GM23248 (cell line): Measurements from ENCODE around the gene HSD11B1L. TPM values are rescaled to one million over a fixed set of nuclear protein-coding genes. Genes with fewer than 3 reads are reported as not detected.

Experiments
- DNase-seq: peaks from one replicate; pipeline ENCODE4 v3.0.0-alpha.2; 2015
- H2AFZ ChIP-seq: fragments of 200-600 bp; sonication (generic); 2 replicates; pipeline ENCODE4 v1.6.1; 2016; ENCODE audit warnings: antibody characterized with exemption
- H3F3A ChIP-seq: fragments of 200-600 bp; sonication (generic); 2 replicates; pipeline ENCODE4 v1.6.1; 2016; ENCODE audit warnings: mild to moderate bottlenecking, antibody characterized with exemption, mixed run types; ENCODE audit not compliant: insufficient read depth
- H3K27ac ChIP-seq: fragments of 200-600 bp; sonication (generic); 2 replicates; pipeline ENCODE4 v1.5.1; 2016; ENCODE audit warnings: mild to moderate bottlenecking
- H3K27me3 ChIP-seq: fragments of 200-600 bp; sonication (generic); replicated peaks from 2 replicates; pipeline ENCODE4 v1.6.1; 2016; ENCODE audit warnings: mild to moderate bottlenecking; ENCODE audit not compliant: insufficient read depth
- H3K36me3 ChIP-seq: fragments of 200-600 bp; sonication (generic); 2 replicates; pipeline ENCODE4 v1.6.1; 2016; ENCODE audit warnings: low read depth, mild to moderate bottlenecking
- H3K4me1 ChIP-seq: fragments of 200-600 bp; sonication (generic); 2 replicates; pipeline ENCODE4 v1.6.1; 2016; ENCODE audit warnings: mild to moderate bottlenecking; ENCODE audit not compliant: insufficient read depth
- H3K4me2 ChIP-seq: fragments of 200-600 bp; sonication (generic); one replicate; pipeline ENCODE4 v1.6.1; 2016; ENCODE audit warnings: mild to moderate bottlenecking; ENCODE audit not compliant: unreplicated experiment
- H3K4me3 ChIP-seq: fragments of 200-600 bp; sonication (generic); 2 replicates; pipeline ENCODE4 v1.5.1; 2016; ENCODE audit warnings: mild to moderate bottlenecking
- H3K79me2 ChIP-seq: fragments of 200-600 bp; sonication (generic); 2 replicates; pipeline ENCODE4 v1.6.1; 2016; ENCODE audit warnings: mild to moderate bottlenecking; ENCODE audit not compliant: insufficient read depth
- H3K9ac ChIP-seq: fragments of 200-600 bp; sonication (generic); 2 replicates; pipeline ENCODE4 v1.6.1; 2016; ENCODE audit warnings: mild to moderate bottlenecking
- H3K9me2 ChIP-seq: fragments of 200-600 bp; sonication (generic); 2 replicates; pipeline ENCODE4 v1.6.1; 2016; ENCODE audit warnings: mixed run types, mild to moderate bottlenecking, moderate library complexity; ENCODE audit not compliant: insufficient read depth
- H3K9me3 ChIP-seq: fragments of 200-600 bp; sonication (generic); one replicate; pipeline ENCODE4 v1.6.1; 2017; ENCODE audit warnings: low read depth
- H4K20me1 ChIP-seq: fragments of 200-600 bp; sonication (generic); 2 replicates; pipeline ENCODE4 v1.6.0; 2016; ENCODE audit not compliant: insufficient read depth
- EZH2 ChIP-seq: fragments of 200-600 bp; sonication (generic); IDR thresholded peaks from 2 replicates; pipeline ENCODE4 v1.6.1; 2018; ENCODE audit warnings: antibody characterized with exemption, mild to moderate bottlenecking; ENCODE audit not compliant: insufficient read depth, poor library complexity, severe bottlenecking
- EZH2phosphoT487 ChIP-seq: fragments of 200-600 bp; sonication (generic); IDR thresholded peaks from 2 replicates; pipeline ENCODE4 v1.6.1; 2018; ENCODE audit warnings: antibody characterized with exemption, moderate library complexity, mild to moderate bottlenecking, low read depth; ENCODE audit not compliant: insufficient read depth
- WGBS, 2 experiments: methylation state at CpG; one replicate each; pipeline ENCODE4 v1.1.6; 2015 to 2017; ENCODE audit warnings: low lambda C conversion rate in 2 of 2, low coverage in 1 of 2; ENCODE audit errors: missing lambda C conversion rate in 2 of 2; 5-methylcytosine and 5-hydroxymethylcytosine counted together
- in situ Hi-C: fragments of 300-500 bp; cut with MboI; formaldehyde crosslinking; loops from 2 replicates; pipeline ENCODE4 v1.15.0; 2020
- polyA plus RNA-seq: library from polyadenylated mRNA; unstranded; fragments of >200 nt; fragmentation: Nextera tagmentation; extraction: Ambion mirVana; gene quantifications from 2 replicates; pipeline ENCODE4 v1.2.1, GENCODE V29; 2016
- total RNA-seq: library from RNA; depleted of rRNA; stranded (reverse); fragments of >200 nt; shearing (Covaris generic); gene quantifications from 2 replicates; pipeline ENCODE4 v1.2.3, GENCODE V29; 2014

Gene HSD11B1L
- total and polyA plus RNA-seq, 2 experiments from 2014 or later: 10.9 to 30.7 TPM

- no peaks in the 10 kb centered on the region for H3K79me2 ChIP-seq
- no peak for DNase-seq
- in situ Hi-C loops: no loop called here
- H3K27me3 ChIP-seq: no peaks in the 10 kb centered on the region
- H3K27ac ChIP-seq: no peak overlapping the region
- no peak overlapping the region for H3K4me2 ChIP-seq
- no peaks in the 10 kb centered on the region for H3K9me2 ChIP-seq
- no peak overlapping the region for H2AFZ ChIP-seq
- WGBS, 2 experiments: 91 to 92% methylated on average over 12 to 13 of the region's 13 CpGs
- H3K9ac ChIP-seq: no peak overlapping the region
- H3F3A ChIP-seq: 0 out of 2 replicates have a peak, but pooled peaks cover 7% of the 10 kb centered on the region
- H3K9me3 ChIP-seq: no peaks in the 10 kb centered on the region
- no peaks in the 10 kb centered on the region for H3K4me1 ChIP-seq
- H3K4me3 ChIP-seq: no peak overlapping the region
- TF ChIP-seq EZH2phosphoT487 (no peak), EZH2 (no peak)
- peaks cover 8% of the 10 kb centered on the region; the same call in 1 of the 2 replicates for H3K36me3 ChIP-seq
- H4K20me1 ChIP-seq: no peaks in the 10 kb centered on the region
Measured at GRCh38 chr19:5672708-5673459, 7.9 kb upstream of the HSD11B1L start.

- H3F3A ChIP-seq: 0 out of 2 replicates have a peak, but pooled peaks cover 7% of the 10 kb centered on the region
- H3K9me2 ChIP-seq: no peaks in the 10 kb centered on the region
- TF ChIP-seq EZH2 (no peak), EZH2phosphoT487 (no peak)
- peaks cover 4% of the 10 kb centered on the region; the same call in 1 of the 2 replicates for H3K36me3 ChIP-seq
- no peak for DNase-seq
- H3K9ac ChIP-seq: no peak overlapping the region
- H3K4me1 ChIP-seq: no peaks in the 10 kb centered on the region
- no peak overlapping the region for H2AFZ ChIP-seq
- no peaks in the 10 kb centered on the region for H3K27me3 ChIP-seq
- no peak overlapping the region for H3K4me2 ChIP-seq
- 100% methylated on average over 1 of the region's 1 CpG for WGBS, 2 experiments
- H4K20me1 ChIP-seq: no peaks in the 10 kb centered on the region
- no peak overlapping the region for H3K27ac ChIP-seq
- H3K4me3 ChIP-seq: no peak overlapping the region
- peaks cover under 1% of the 10 kb centered on the region for H3K79me2 ChIP-seq
- no peaks in the 10 kb centered on the region for H3K9me3 ChIP-seq
- in situ Hi-C loops: no loop called here
Measured at GRCh38 chr19:5673752-5674151, 7.1 kb upstream of the HSD11B1L start.

GRCh38 chr19:5674714-5675113 is 6.1 kb upstream of the HSD11B1L start:
- Histone ChIP-seq H3F3A (0 out of 2 replicates have a peak, but pooled peaks cover 7% of the 10 kb centered on the region), H3K9me3 (no peaks in the 10 kb centered on the region), H3K9ac (no peak overlapping the region), H3K9me2 (no peaks in the 10 kb centered on the region), H3K27me3 (no peaks in the 10 kb centered on the region), H3K36me3 (no peaks in the 10 kb centered on the region), H4K20me1 (no peaks in the 10 kb centered on the region), H3K4me1 (no peaks in the 10 kb centered on the region), H3K27ac (no peak overlapping the region), H3K79me2 (peaks cover 10% of the 10 kb centered on the region), H2AFZ (no peak overlapping the region), H3K4me2 (no peak overlapping the region), H3K4me3 (no peak overlapping the region)
- no peak for DNase-seq
- 66 to 69% methylated on average over 5 of the region's 5 CpGs for WGBS, 2 experiments
- in situ Hi-C loops: no loop called here
- no peak for TF ChIP-seq EZH2phosphoT487
- TF ChIP-seq EZH2: no peak

GRCh38 chr19:5676105-5676771 is 4.6 kb upstream of the HSD11B1L start:
- TF ChIP-seq EZH2phosphoT487 (no peak), EZH2 (no peak)
- Histone ChIP-seq H3F3A (0 out of 2 replicates have a peak, but pooled peaks cover 7% of the 10 kb centered on the region), H3K9me3 (no peaks in the 10 kb centered on the region), H3K27ac (no peak overlapping the region), H3K79me2 (peaks cover 15% of the 10 kb centered on the region), H3K4me1 (no peaks in the 10 kb centered on the region), H2AFZ (no peak overlapping the region), H3K36me3 (no peaks in the 10 kb centered on the region), H3K4me3 (no peak overlapping the region), H4K20me1 (no peaks in the 10 kb centered on the region), H3K27me3 (no peaks in the 10 kb centered on the region), H3K4me2 (no peak overlapping the region), H3K9me2 (no peaks in the 10 kb centered on the region), H3K9ac (no peak overlapping the region)
- 67 to 69% methylated on average over 17 of the region's 17 CpGs for WGBS, 2 experiments
- no peak for DNase-seq
- in situ Hi-C loops: no loop called here
